Keratinocyte (primary cell): ENCODE measurements around the gene SMURF1. TPM values are rescaled to one million over a fixed set of nuclear protein-coding genes. Genes with fewer than 3 reads are reported as not detected.

ENCODE experiments used
- DNase-seq: peaks from one replicate; pipeline ENCODE4 v3.0.0-alpha.2; 2011; ENCODE audit warnings: low read depth, missing footprints, low spot score
- FAIRE-seq: peaks from 2 replicates; lab custom pipeline; 2011; peaks lifted over from hg19 to GRCh38; lab: Jason Lieb, UNC
- H2AFZ ChIP-seq: 2 replicates; pipeline ENCODE4 v1.6.0; 2012; ENCODE audit warnings: low read length, control low read depth, inconsistent platforms; ENCODE audit not compliant: control insufficient read depth
- H3K27ac ChIP-seq: 2 replicates; pipeline ENCODE4 v1.5.1; 2011; ENCODE audit warnings: low read length; ENCODE audit not compliant: control insufficient read depth, insufficient read depth
- H3K27me3 ChIP-seq: 3 replicates; pipeline ENCODE4 v1.6.0; 2011; ENCODE audit warnings: low read length; ENCODE audit not compliant: control insufficient read depth, insufficient read depth; ENCODE audit errors: extremely low read depth
- H3K36me3 ChIP-seq, 2 experiments: 2 replicates in 1 of 2; 3 replicates in 1 of 2; pipeline ENCODE4 v1.5.1; 2011; ENCODE audit warnings: low read length in 2 of 2, mild to moderate bottlenecking in 1 of 2; ENCODE audit not compliant: control insufficient read depth in 2 of 2, insufficient read depth in 2 of 2; ENCODE audit errors: extremely low read depth in 1 of 2
- H3K4me1 ChIP-seq: 3 replicates; pipeline ENCODE4 v1.5.1; 2011; ENCODE audit warnings: low read length; ENCODE audit not compliant: control insufficient read depth, insufficient read depth; ENCODE audit errors: extremely low read depth
- H3K4me2 ChIP-seq: 3 replicates; pipeline ENCODE4 v1.6.0; 2011; ENCODE audit warnings: low read depth, low read length; ENCODE audit not compliant: control insufficient read depth, insufficient read depth; ENCODE audit errors: extremely low read depth
- H3K4me3 ChIP-seq, 3 experiments: fragments of 200-600 bp in 1 of 3; sonication (generic) in 1 of 3; 2 replicates in 2 of 3; 3 replicates in 1 of 3; pipeline ENCODE4 v1.5.1; 2011 to 2016; ENCODE audit warnings: low read length in 3 of 3, mild to moderate bottlenecking in 3 of 3, control low read depth in 2 of 3, inconsistent platforms in 1 of 3, low read depth in 1 of 3, mixed read lengths in 1 of 3, mixed run types in 1 of 3, moderate library complexity in 1 of 3; ENCODE audit not compliant: control insufficient read depth in 2 of 3, insufficient read depth in 2 of 3; ENCODE audit errors: extremely low read depth in 1 of 3
- H3K79me2 ChIP-seq: 2 replicates; pipeline ENCODE4 v1.6.0; 2012; ENCODE audit warnings: low read length; ENCODE audit not compliant: control insufficient read depth, insufficient read depth
- H3K9ac ChIP-seq: 3 replicates; pipeline ENCODE4 v1.6.0; 2011; ENCODE audit warnings: low read length; ENCODE audit not compliant: control insufficient read depth, insufficient read depth; ENCODE audit errors: extremely low read depth
- H3K9me1 ChIP-seq: 3 replicates; pipeline ENCODE4 v1.6.0; 2011; ENCODE audit warnings: low read length; ENCODE audit not compliant: control insufficient read depth, insufficient read depth; ENCODE audit errors: extremely low read depth
- H3K9me3 ChIP-seq: 2 replicates; pipeline ENCODE4 v1.5.1; 2012; ENCODE audit warnings: low read depth, low read length; ENCODE audit not compliant: control insufficient read depth
- H4K20me1 ChIP-seq: 3 replicates; pipeline ENCODE4 v1.6.0; 2011; ENCODE audit warnings: low read length; ENCODE audit not compliant: control insufficient read depth, insufficient read depth; ENCODE audit errors: extremely low read depth
- EZH2 ChIP-seq: IDR thresholded peaks from one replicate; pipeline ENCODE4 v1.6.1; 2012; ENCODE audit warnings: inconsistent platforms, mild to moderate bottlenecking, low read length, moderate library complexity
- dilution Hi-C: fragments of 300-500 bp; cut with MboI; formaldehyde crosslinking; loops from one replicate; pipeline ENCODE4 v1.7.0; 2020; ENCODE audit warnings: low sequenced_read_pairs; ENCODE audit not compliant: extremely low pct_ligation_motif_present
- polyA plus RNA-seq, 5 experiments: library from polyadenylated mRNA; depleted of rRNA in 3 of 5; stranded (reverse) in 3 of 5; stranded (forward) in 1 of 5; unstranded in 1 of 5; fragments of >200 nt; gene quantifications; 1 replicate in 1 of 5; 2 replicates in 3 of 5; 3 replicates in 1 of 5; pipeline versions ENCODE4 v1.2.1 to v1.2.3, GENCODE V29; 2011 to 2012; ENCODE audit warnings: missing spikeins in 2 of 5, low read depth in 1 of 5, low replicate concordance in 1 of 5
- TF ChIP-seq, protein P1 (sequence below), 3 experiments: IDR thresholded peaks in 1 of 3; conservative IDR thresholded peaks in 1 of 3; optimal IDR thresholded peaks in 1 of 3; 2 replicates in 2 of 3; 3 replicates in 1 of 3; pipeline versions ENCODE3 to v1.5.1; 2011; ENCODE audit warnings: low read length in 3 of 3, mild to moderate bottlenecking in 3 of 3, moderate library complexity in 2 of 3, control low read depth in 1 of 3, inconsistent platforms in 1 of 3; ENCODE audit not compliant: insufficient read depth in 2 of 3; ENCODE audit errors: extremely low read depth in 1 of 3

SMURF1 gene
- polyA plus RNA-seq, 1 donor (not counting 4 experiments of a cell fraction or from before 2014, with no cell fraction given), result 22.2 TPM

- dilution Hi-C loops, result no loop called here
- FAIRE-seq, result peak; percentile 51
- H3K4me2 ChIP-seq, result peak overlapping the region; percentile 81
- H3K4me3 ChIP-seq, result peak overlapping the region in 2 of 3 experiments; percentile 1 to 40
- H3K36me3 ChIP-seq, result peaks cover 0 to 1% of the 10 kb centered on the region in 2 experiments
- peak overlapping the region; percentile 91 for H3K27ac ChIP-seq
- no peak for TF ChIP-seq EZH2
- TF ChIP-seq, protein P1, sequence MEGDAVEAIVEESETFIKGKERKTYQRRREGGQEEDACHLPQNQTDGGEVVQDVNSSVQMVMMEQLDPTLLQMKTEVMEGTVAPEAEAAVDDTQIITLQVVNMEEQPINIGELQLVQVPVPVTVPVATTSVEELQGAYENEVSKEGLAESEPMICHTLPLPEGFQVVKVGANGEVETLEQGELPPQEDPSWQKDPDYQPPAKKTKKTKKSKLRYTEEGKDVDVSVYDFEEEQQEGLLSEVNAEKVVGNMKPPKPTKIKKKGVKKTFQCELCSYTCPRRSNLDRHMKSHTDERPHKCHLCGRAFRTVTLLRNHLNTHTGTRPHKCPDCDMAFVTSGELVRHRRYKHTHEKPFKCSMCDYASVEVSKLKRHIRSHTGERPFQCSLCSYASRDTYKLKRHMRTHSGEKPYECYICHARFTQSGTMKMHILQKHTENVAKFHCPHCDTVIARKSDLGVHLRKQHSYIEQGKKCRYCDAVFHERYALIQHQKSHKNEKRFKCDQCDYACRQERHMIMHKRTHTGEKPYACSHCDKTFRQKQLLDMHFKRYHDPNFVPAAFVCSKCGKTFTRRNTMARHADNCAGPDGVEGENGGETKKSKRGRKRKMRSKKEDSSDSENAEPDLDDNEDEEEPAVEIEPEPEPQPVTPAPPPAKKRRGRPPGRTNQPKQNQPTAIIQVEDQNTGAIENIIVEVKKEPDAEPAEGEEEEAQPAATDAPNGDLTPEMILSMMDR (optimal IDR thresholded peaks at IDR 0.05 in 1 of 3, IDR thresholded peaks at IDR 0.05 in 1 of 3, conservative IDR thresholded peaks at IDR 0.05 in 1 of 3; ENCODE audit: extremely low read depth in 1 of 3, insufficient read depth in 2 of 3, low read length in 3 of 3), result no peak
- H3K79me2 ChIP-seq, result peaks cover 93% of the 10 kb centered on the region
- H4K20me1 ChIP-seq, result peaks cover 2% of the 10 kb centered on the region
- no peaks in the 10 kb centered on the region for H3K27me3 ChIP-seq
- H2AFZ ChIP-seq, result no peak overlapping the region
- no peaks in the 10 kb centered on the region for H3K9me3 ChIP-seq
- H3K9ac ChIP-seq, result peak overlapping the region; percentile 48
- H3K9me1 ChIP-seq, result peaks cover 3% of the 10 kb centered on the region
- no peak for DNase-seq
- peaks cover 77% of the 10 kb centered on the region for H3K4me1 ChIP-seq
Measured at GRCh38 chr7:99124751-99125504, 19.0 kb downstream of the SMURF1 start.

DNA sequence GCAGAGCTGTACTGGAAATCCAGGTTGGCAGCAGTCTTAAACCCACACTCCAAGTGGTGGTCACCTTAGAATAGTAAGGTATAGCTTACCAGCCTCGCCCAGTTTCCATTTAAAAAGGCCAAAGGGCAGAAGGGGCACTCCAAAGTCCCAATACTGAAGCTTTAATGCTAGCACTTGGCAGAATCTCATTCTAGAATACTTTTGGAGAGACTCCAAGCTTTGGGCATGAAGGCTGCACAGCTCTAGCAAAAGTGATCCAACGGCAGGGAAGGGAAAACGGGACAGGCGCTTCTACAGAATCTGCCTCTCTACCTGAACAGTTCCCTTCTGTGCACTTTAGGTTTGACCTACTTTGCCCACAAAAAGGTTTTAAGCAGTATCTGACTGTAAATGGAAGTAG lies 19.7 kb downstream of the SMURF1 start:
- dilution Hi-C loops, result no loop called here
- Histone ChIP-seq H3K27me3 (no peaks in the 10 kb centered on the region), H2AFZ (no peak overlapping the region), H4K20me1 (peaks cover 2% of the 10 kb centered on the region), H3K4me2 (peak overlapping the region; percentile 81), H3K9me3 (no peaks in the 10 kb centered on the region), H3K36me3 (peaks cover 0 to 4% of the 10 kb centered on the region in 2 experiments), H3K4me1 (peaks cover 73% of the 10 kb centered on the region), H3K27ac (peak overlapping the region; percentile 91), H3K4me3 (peak overlapping the region in 2 of 3 experiments; percentile 1 to 40), H3K79me2 (peaks cover 92% of the 10 kb centered on the region), H3K9ac (peak overlapping the region; percentile 48), H3K9me1 (peaks cover 3% of the 10 kb centered on the region)
- DNase-seq (no peak), FAIRE-seq (no peak)
- TF ChIP-seq, protein P1 (optimal IDR thresholded peaks at IDR 0.05 in 1 of 3, IDR thresholded peaks at IDR 0.05 in 1 of 3, conservative IDR thresholded peaks at IDR 0.05 in 1 of 3; ENCODE audit: extremely low read depth in 1 of 3, insufficient read depth in 2 of 3, low read length in 3 of 3), result no peak
- TF ChIP-seq EZH2, result no peak
